Muscle of back (tissue), 11 donors: ENCODE results near the gene TCFL5. TPM values are rescaled to one million over a fixed set of nuclear protein-coding genes. Genes with fewer than 3 reads are reported as not detected.

ENCODE experiments used
- DNase-seq, 3 donors: peaks; one replicate each; pipeline versions ENCODE4 v3.0.0 to v3.0.0-alpha.2; 2013
- polyA plus RNA-seq, 10 donors: library from polyadenylated mRNA; unstranded; fragments of 120-200 nt; gene quantifications; one replicate each; pipeline ENCODE4 v1.2.1, GENCODE V29; 2013; ENCODE audit not compliant: insufficient read length in 10 of 10

The TCFL5 gene
- polyA plus RNA-seq, 10 donors, result 7.0 to 14.2 (median 9.8) TPM

DNA sequence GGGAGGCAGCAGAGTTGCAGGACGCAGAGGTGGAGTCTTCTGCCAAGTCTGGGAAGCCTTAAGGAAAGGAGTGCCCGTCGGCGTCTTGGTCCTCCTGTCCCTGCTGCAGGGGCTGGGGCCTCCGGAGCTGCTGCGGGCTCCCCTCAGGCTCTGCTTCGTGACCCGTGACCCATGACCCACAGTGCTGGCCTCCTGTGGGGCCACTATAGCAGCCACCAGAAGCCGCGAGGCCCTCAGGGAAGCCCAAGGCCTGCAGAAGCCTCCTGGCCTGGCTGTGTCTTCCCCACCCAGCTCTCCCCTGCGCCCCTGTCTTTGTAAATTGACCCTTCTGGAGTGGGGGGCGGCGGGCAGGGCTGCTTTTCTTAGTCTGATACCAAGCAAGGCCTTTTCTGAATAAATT, 48.0 kb downstream of the TCFL5 start:
- peak in 1 of 3 donors; percentile 31 for DNase-seq

DNA sequence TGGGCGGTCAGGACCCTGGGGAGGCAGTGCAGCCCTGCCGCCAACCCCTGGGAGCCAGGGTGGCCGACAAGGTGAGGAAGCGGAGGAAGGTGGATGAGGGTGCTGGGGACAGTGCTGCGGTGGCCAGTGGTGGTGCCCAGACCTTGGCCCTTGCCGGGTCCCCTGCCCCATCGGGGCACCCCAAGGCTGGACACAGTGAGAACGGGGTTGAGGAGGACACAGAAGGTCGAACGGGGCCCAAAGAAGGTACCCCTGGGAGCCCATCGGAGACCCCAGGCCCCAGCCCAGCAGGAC, 48.8 kb downstream of the TCFL5 start:
- DNase-seq, result no peak

DNA sequence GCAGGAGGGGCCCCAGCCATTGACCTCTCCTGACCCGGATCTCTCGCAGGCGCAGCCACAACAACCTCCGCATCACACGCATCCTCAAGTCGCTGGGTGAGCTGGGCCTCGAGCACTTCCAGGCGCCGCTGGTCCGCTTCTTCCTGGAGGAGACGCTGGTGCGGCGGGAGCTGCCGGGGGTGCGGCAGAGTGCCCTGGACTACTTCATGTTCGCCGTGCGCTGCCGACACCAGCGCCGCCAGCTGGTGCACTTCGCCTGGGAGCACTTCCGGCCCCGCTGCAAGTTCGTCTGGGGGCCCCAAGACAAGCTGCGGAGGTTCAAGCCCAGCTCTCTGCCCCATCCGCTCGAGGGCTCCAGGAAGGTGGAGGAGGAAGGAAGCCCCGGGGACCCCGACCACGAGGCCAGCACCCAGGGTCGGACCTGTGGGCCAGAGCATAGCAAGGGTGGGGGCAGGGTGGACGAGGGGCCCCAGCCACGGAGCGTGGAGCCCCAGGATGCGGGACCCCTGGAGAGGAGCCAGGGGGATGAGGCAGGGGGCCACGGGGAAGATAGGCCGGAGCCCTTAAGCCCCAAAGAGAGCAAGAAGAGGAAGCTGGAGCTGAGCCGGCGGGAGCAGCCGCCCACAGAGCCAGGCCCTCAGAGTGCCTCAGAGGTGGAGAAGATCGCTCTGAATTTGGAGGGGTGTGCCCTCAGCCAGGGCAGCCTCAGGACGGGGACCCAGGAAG, 49.3 kb downstream of the TCFL5 start:
- DNase-seq, result no peak

DNA sequence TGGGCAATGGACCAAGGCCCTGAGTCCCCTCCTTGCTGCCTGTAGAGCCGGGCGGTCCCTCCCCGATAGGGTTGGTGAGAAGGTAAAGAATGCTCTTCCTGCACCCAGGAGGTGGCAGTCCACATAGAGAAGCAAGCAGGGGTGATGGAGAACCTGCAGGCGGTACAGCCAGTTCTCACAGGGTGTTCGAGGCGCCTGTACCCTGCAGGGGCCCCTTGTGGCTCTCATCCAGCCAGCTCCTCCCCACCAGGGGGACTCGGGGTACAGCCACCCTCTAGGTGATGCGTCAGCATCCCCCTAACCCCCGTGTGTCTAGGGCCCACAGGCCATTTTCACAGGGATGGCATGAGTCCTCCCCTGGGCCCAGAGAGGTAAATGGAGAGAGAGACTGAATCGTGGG, 49.9 kb downstream of the TCFL5 start:
- peak in 1 of 3 donors; percentile 13 for DNase-seq

DNA sequence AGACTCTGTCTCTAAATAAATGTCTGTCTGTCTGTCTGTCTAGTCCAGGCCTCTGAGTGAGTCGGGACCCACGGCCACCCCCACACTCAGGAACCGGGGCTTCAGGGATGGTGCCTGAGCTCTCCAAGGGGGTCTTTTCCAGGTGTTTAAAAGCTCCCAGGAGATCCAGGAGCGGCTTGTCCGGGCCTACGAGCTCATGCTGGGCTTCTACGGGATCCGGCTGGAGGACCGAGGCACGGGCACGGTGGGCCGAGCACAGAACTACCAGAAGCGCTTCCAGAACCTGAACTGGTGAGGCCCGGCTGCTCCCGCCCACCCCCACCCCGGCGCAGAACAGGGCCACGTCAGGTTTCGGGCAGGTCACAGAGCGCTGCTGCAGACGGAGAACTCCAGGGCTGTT, 50.3 kb downstream of the TCFL5 start:
- no peak for DNase-seq

DNA sequence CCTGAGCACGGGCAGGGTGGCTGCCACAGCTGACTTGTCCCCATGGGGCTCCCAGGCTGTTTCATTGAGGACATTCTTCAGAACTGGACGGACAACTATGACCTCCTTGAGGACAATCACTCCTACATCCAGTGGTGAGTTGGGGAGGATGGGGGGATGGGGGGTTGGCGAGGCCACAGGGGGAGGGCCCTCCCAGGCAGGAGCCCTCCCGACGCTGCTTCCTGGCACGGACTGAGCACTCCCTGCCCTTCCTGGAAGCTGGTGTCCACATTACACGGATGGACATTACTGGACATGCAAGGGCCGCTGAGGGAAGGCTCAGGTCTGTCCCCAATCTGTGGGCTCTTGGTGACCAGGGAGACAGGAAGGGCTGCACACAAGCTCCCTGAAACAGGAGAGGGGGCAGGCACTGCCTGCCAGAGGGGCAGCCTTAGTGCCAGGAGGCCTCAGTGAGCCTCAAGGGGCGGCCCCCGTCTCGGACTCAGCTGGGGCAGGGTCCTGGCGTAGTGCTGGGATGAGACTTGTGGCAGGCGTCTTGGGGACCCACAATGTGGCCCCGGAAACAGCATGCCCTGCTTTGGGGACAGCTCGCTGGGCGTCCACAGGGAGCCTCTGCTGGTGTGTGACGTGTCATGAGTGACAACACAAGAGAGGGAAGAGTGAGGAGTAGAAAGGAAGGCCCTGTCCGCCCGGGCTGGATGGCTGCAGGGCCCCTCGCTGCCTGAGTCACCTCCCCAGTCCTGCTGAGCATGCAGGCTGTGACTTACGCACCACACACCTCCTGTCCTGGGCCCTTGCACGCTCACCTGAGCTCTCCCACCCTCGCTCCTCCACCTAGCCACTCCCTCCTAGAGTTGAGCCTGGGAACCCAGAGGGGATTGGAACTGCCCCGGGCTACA, 51.8 kb downstream of the TCFL5 start:
- no peak for DNase-seq

DNA sequence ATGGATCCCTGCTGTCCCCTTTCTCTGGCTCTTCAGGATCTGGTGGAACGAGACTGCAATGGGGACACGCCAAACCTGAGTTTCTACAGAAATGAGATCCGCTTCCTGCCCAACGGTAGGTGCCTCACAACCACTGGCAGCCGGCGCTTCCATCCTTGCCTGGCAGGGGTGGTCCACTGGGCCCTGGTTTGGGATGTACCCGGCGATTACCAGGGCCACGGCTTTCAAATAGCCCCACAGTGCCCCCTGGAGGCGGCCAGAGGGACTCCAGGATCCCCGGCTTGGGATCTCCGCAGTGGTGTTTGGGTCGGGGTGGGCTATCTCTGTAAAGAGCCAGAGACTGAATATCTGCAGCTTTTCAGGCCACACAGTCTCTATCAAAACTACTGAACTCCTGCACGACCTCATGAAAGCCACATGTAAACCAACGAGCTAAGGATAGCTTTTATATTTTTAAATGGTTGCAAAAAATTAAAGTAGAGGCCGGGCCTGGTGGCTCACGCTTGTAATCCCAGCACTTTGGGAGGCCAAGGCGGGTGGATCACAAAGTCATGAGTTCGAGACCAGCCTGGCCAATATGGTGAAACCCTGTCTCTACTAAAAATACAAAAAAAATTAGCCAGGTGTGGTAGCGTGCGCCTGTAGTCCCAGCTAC, 53.3 kb downstream of the TCFL5 start:
- DNase-seq, result peak in 2 of 3 donors; percentile 66 to 81

DNA sequence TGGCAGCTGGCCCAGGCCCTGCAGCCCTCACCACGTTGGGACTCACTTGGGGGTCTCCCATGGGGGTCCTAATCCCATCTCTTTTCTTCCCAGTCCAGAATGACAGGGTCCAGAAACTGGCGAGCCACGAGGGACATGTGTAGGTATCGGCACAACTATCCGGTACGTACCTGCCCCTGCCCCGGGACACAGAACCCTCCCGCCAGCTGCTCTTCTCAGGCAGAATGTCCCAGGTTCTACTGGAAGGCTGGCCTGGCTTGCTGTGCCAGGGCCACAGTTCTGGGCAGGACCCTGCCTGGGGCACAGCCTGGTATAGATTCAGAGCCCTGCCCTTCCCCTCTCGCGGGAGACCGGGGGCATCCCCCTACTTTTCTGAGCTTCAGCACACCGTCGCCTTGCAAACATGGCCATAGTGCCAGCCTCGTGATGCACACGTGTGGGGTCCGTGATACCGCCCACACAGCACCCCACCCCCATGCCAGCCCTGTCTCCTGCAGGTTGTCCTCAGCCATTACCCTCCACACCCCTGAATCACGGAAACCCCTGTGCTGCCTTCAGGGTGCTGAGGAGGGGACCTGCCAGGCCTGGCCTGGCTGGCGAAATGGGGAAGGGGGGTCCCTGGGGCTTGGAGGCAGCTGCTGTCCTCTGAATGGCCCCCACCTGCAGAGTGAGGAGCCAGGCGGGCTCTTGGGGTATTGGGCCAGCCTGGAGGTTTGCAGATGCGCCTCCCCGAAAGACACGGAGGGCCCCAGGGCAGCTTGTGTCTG, 54.0 kb downstream of the TCFL5 start:
- peak in 1 of 3 donors; percentile 9 for DNase-seq

DNA sequence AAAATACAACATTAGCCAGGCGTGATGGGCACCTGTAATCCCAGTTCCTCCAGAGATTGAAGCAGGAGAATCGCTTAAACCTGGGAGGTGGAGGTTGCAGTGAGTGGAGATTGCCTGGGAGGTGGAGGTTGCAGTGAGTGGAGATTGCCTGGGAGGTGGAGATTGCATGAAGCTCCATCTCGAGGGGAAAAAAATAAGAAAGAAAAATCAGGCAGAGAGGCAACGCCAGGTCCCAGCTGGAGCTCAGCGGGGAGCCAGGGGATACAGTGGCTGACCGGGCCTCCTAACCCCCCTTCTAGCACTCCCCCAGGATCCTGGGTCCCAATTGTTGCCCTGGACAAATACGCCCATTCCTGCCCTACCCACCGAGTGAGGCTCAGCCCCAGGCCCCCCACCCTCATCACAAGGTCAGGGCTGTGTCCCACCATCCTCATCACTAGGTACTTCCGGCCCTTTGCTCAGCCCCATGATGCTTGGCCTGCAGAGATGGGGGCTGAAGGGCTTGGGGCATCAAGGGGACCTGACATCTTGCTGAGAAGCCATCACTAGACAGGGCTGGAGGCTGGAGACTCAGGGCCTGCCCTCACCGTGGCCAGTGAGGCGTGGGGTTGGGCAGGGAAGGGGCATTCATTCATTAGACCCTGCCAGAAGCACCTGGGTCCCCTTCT, 55.1 kb downstream of the TCFL5 start:
- no peak for DNase-seq

DNA sequence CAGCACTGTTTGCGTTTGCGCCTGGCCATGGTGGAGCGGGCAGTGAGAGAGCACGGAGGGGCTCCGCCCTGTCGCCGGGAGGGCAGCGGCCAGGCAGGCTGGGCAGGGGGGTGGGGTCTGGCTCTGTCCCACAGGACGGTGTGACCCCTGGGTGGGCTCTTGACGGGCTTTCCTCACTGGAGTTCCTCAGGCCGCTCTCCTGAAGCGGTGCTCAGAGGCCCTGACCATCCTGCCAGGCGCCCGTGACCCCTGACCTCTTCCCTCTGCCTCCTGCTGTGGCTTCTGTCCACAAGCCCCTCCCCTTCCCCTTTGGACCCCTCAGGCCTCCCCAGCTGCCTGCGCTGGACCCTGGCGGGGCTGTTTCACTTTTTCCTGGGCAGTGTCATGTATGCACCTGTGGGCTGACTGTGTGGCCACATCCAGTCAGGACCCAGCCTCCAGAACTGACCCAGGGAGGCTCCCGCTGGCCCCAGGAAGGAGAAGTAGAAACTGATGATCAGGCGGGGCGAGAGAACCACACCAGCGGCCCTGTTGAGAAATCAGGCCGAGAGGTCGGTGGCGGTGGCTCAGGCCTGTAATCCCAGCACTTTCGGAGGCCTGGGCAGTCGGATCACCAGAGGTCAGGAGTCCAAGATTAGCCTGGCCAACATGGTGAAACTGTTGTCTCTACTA, 55.8 kb downstream of the TCFL5 start:
- DNase-seq, result no peak

DNA sequence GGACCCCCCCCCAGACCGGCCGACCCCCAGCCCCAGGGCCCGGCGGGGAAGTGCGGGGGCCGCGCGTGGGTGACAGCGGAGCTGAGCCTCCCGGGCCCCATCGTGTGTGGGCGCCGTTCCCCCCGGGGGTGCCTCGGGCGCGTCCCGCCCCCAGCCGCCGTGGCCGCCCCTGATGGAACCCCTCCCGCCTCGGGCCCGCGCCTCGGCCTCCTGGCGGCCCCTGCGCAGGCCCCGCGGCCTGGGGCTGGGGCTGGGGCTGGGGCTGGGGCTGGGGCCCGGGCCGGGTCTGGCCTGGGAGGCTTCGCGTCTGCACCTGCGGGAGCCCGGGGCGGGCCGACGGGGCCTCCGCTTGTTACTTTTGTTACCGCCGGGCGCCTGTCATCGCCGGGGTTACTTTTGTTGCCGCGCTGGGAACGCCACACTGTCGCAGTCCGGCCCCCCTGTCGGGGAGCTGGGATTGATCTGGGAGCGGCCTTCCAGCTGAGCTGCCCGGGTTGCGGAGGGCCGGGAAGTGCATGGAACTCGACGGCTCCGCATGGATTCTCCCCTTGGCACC, 56.4 kb downstream of the TCFL5 start:
- DNase-seq, result no peak

DNA sequence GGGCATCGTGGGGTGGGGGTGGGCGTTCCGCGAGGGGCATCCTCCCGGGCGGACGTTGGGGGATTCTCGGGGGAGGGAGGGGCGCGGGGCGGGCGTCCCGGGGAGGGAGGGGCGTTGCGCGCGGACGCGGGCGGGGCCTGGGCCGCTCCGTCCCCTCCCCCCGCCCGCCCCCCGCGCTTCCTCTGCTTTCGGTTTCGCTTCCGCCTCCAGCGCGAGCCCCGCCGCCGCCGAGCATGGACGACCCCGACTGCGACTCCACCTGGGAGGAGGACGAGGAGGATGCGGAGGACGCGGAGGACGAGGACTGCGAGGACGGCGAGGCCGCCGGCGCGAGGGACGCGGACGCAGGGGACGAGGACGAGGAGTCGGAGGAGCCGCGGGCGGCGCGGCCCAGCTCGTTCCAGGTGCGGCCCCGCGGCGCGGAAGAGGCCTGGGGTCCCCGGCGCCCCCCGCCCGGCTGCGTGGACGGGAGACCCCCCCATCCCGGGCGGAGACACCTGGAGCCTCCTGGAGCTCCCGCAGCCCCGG, 56.9 kb downstream of the TCFL5 start, which contains the start of gene OGFR:
TSS of gene OGFR (plus strand) at position 209 of the 528 bp plus-strand sequence. CDS start at position 234, 25 bp downstream.
- DNase-seq, result peak; percentile 58 to 90 (median 82)

DNA sequence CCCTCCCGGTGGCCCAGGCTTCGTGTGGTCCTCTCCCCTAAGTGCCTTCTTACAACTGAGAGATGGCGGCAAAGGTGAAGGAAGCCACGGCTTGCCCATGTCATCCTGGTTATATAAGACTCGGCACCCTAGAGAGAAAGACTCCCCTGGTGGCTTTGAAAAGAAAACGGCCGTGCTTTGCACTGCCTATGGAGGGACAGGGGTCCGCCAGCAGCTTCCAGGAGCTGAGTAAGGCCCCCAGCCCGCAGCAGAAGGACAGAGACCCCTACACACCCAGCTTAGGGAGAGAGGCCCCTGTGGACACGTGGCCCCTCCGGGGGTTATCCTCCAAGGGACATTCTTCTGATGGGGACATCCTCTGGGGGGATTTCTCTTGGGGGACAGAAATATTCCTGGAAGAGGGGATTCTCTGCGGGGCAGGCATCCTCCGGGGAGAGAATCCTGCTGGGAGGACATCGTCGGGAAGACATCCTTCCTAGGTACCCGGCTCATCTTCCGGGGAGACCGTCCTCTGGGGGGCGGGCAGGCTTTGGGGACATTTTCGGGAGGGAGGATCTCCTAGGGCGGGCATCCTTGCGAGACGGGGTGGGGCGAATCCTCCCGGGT, 57.5 kb downstream of the TCFL5 start:
- DNase-seq, result no peak

DNA sequence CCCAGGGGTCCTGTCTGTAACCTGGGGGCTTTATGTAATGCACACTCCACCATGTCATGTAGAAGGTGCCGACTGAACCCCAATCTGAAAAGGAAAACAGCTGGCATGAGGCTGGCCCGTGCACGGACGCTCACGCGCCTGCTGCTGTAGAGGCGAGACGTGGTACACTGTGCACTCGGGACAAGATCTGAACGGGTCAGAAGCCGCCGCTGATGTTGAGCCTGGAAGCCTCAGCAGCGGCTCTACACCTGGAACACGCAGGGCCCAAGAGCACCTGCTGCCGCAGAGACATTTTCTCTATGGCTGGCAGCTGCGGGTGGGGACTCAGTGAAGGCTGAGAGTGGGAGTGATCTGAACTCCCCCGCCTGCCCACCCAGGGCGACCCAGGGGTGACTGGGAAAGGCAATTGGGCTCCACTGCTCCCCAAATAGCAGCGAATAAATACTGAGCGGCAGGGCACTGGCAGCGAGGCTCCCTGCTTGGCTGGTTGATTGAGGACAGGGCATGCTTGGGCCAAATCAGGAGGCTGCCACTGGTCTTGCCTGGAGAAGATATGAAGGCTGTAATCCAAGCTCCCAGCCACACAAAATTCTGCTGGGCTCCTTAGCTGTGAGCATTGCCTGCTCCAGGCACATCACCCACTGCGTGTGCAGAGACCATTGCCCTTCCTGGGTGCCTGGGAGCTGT, 59.5 kb downstream of the TCFL5 start:
- DNase-seq, result no peak

DNA sequence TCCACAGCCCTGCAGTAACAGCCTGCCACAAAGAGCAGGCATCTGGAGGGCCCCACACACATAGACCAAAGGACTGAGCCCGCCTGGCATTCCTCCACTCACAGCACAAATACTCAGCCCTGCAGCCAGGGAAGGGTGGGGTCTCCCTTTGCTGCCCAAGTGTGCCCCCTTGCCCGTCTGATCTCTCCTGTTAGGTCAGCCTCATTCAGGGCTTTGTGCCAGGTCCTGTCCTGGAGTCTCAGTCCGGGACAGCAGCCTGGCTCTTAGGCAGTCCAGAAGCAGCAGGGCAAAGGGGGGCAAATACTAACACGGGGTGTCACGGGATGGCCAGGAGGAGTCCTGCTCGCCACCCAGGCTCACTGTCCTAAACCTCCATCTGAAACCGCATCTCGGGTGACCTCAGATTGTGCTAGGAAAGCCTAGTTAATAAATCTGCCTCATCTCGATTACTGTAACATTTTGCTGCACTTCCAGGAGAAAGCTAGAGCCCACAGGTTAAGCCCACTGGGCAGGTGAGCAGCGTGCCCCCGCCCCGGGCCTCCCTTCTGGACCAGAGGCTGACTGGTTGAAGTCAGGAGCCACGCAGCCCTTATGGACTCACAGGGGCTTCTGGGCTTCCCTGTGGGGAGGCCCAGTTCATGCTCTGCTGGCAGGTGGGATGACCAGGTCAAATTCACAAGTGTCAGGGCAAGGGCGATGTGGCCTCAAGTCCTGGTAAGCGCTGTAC, 60.2 kb downstream of the TCFL5 start:
- no peak for DNase-seq

DNA sequence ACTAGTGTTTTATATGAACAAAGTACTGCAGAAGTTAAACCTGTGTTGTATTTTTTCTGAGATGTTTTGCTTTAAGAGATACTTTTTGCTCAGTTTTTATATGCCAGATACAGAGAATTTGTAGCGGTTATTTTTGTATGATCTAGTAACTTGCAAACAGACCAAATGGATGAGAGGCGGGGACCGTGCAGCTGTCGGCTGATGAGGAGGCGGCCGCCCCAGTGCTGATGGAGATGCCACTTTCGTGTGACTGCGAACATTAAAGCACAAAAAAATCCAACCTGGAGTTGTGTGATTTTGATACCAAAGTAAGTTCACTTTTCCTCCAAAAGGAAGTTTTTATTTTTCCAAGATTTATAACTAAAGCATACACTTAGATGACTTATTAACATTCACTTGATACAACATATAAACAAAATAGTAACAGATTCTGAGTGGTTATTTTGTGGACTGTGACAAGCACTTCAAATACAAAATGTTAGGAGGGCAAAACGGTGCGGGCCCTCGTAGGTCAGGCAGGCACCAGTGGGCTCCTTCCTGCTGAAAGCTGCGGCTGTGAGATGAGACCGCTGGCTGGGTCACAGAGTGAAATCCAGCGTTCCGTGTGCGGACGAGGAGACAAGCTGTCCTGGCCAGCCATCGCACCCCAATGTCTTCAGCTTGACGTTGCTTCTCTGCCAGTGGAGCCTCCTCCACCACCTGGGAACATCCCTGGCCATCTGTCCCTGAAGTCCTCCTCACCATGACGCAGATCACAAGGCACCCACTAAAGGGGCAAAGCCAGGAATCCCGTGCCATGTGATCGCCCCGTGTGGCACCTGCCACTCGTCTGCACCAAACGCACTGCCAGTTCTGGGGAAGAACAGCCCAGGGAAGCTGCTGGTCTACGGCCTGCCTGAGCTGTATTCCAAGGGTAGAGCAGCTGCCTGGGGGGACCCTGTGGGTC, 61.0 kb downstream of the TCFL5 start:
- no peak for DNase-seq

DNA sequence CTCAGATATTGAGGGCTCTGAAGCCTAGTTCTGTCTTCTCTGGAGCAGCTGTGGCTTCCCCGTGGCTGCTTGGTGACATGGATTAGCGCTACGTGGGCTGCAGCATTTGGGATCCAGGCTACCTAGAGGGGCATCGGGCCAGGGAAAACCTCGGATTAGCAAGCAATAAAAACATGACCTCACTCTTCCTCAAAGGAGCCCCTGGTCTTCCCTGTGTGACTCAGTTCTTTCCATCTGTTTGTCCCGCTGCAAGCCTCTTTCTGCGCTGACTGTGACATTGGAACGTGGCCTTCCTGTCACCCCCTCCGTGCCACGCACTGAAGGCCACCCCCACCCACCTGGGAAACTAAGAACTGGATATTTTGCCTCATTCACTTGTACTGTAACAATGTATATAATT, 61.7 kb downstream of the TCFL5 start:
- no peak for DNase-seq
